Epidermal melanocyte (primary cell): Measurements from ENCODE around the gene PCNX2.

ENCODE experiments used
- DNase-seq: peaks from one replicate; pipeline ENCODE4 v3.0.0; 2011; ENCODE audit warnings: low spot score; ENCODE audit not compliant: insufficient read length

The PCNX2 gene

GRCh38 chr1:232970508-232970907, 325.0 kb downstream of the PCNX2 start:
- no peak for DNase-seq

- DNase-seq, result no peak
Measured at GRCh38 chr1:232969799-232970198, 325.7 kb downstream of the PCNX2 start.

- no peak for DNase-seq
Measured at GRCh38 chr1:232968965-232969364, 326.6 kb downstream of the PCNX2 start.

- DNase-seq, result no peak
Measured at GRCh38 chr1:232968391-232968790, 327.1 kb downstream of the PCNX2 start.

- no peak for DNase-seq
Measured at GRCh38 chr1:232966663-232967062, 328.9 kb downstream of the PCNX2 start.

- no peak for DNase-seq
Measured at GRCh38 chr1:232965912-232966217, 329.7 kb downstream of the PCNX2 start.

GRCh38 chr1:232965124-232965911, 330.2 kb downstream of the PCNX2 start:
- DNase-seq, result no peak

DNA sequence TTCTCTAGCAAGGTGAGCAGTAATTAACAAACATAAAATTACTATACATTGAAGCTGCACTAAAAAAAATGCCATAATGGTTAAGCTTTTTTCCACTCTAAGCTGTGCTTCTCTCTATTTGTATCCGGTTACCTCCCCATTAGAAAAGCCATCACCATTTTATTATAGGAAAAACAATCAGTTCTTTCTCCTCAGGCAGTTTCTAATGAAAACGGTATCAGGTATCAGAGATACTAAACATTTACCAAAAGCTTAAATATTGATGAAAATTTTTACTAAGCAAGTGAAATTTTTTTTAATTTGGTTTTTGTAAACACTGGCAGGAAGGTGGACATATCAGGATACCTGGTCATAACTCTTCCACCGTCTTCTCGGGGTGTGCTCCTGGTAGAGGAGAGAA, 330.9 kb downstream of the PCNX2 start:
- no peak for DNase-seq

DNA sequence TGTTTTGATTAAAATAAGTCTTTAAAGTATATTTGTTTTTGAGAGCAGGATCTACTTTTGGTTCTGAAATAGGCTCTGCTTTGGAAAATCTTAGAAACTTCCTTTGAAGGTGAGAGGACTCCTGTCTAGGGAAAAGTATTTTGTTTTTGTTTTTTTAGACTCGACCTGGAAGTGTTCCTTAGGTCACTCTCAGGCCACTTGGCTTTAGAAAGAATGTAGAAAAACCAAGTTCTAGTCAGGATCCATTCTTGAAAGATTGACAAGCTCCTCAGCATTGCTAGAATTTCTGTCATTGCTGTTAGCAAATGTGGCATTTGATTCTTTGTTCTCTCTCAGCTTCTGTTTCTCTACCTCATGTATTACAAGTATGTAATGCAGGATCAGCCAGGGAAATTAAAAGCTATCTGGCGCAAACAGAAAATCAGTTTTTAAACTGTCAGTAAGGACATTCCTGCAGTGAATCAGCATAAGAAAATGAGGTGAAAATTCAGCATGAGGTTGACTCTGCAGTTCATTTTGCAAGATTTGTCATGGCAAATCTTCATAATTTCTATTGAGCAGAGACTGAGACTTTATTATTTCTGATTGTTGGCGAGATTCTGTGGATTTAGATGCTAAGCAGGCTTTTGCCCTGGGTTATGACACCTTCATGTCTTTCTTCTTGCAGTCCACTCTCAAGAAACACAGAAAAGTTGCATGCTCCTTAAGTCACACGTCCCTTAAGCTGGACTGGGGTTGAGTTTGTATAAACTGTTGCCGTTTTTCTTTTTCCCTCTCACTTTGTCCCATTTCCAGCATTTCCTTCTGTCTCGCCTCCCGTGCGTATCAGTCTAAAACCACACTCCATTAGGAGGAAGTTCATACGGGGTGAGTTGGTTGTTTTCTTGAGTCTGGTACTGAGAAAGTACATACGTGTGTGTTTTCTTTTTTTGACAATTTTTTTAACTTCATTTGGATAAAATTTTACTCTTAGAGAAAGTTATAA, 332.5 kb downstream of the PCNX2 start:
- DNase-seq, result no peak

DNA sequence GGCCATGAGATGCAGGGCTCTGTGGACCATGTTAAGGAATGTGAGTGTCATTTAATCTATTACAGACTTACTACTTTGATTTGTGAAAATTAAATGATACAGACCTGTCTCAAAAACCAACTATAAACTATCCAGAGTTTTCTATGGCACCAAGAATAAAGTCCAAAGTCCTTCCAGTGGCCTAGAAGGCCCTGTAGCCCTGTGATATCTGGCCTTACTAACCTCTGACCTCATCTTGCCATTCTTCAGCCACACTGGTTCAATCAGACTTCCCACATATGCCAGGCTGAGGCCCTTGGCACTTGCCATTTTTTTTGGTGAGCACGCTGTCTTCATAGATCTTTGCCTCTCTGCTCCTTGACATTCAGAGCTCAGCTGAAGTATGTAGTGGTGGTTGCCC, 337.5 kb downstream of the PCNX2 start:
- DNase-seq, result no peak

DNA sequence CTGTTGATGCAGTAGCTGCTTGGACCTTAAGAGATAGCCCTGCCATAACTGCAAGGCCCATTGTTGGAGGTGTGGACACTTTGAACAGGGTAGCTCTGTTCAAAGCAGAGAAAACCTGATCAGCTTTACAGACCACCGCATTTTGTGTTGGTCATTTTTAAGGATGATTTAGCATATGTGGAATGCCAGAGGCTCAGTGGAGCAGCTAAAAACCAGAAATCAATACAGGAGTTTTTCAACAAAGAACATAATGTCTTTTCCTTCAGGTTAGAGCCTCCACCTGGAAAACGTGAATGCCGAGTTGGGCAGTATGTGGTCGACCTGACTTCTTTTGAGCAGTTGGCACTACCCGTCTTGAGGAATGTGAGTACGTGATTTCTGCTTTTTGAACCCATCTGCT, 339.4 kb downstream of the PCNX2 start:
- DNase-seq, result no peak

GRCh38 chr1:232954594-232955365, 340.7 kb downstream of the PCNX2 start:
- no peak for DNase-seq

DNA sequence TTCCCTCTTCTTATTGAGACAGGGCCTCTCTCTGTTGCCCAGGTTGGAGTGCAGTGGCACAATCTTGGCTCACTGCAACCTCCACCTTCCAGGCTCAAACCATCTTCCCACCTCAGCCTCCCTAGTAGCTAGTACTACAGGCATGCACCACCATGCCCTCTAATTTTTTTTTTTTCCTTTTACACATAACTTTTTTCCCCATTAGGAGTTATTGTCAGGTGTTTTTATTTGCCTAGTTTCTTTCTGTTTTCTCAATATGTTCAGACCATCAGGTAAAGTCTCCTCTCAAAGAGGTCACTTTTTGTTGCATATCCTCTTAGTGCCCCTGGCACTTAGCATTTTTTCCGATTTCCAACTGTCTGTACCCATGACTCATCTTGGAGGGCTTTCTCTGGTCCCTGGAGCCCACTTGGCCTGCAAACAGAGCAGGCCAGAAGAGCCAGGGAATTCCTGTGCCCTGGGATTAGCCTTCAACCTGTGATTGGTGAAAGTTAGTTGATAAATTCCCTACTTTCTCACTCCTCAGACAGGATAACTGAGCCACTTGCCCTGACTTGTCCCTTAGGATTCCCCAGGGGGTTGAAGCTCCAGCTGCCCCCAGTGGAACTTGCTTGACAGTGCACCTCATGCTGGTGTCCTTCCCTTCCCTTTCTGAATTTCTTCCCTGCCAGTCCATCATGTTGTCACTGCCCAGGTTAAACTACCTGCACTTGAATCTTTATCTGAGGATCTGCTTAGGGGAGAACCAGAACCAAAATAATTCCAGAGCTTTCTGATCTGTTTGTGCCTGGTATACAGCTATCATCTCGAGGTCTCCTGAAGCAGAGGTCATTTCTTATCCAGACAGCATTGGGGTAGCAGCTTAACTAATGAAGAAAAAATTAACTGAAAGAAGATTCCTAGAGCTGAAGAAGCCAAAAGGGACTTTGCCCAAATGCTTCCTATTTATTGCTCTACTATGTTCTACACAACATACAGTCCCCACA, 342.7 kb downstream of the PCNX2 start:
- DNase-seq, result peak; percentile 34

- DNase-seq, result no peak
Measured at GRCh38 chr1:232951605-232952004, 343.9 kb downstream of the PCNX2 start.

GRCh38 chr1:232951180-232951579, 344.3 kb downstream of the PCNX2 start:
- DNase-seq, result no peak

DNA sequence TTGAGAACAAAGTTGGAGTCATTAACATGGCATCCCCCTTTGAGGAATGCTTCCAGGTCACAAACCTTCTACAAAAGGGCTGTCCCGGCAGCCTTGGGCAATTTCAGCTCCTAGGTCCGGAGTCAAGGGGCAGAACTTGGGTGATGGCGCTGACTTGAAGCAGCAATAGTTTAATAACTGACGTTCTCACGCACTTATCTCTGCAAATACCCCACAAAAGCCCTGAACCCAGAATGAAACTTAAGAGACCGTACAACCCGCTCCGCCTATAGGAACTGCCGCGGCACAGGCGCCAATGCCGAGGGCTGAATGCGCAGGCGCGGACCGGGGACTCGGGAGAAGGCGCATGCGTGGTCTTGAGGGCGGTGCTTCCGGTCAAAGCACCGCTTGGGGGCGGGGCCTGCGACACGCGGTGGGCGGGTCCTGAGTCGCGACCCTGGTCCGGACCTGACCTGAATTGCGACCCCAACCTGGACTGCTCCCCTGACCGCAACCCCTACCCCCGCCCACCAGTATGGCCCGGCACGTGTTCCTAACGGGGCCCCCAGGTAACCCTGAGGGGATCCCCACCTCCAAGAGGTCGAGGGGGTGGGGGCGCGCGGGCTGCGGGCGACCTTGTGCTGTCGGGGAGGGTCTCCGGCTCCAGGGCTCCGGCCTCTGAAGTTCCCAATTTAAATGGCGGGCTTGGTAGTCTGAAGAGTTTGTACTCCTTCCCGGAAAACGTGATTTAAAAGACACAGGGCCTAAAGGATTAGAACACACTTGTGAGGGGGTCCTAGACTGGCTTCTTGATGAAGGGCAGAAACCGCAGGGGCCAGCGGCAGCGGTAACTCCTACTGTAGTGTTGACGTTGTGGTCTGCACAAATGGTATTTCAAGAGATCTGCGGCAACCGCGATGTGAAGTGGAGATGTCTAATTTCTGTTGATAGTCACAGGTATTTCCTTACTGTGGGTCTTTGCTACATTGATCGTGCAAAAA, 345.0 kb downstream of the PCNX2 start, which contains the start of gene NTPCR:
TSS of gene NTPCR (plus strand) at position 415 of the 980 bp plus-strand sequence. CDS start at position 515, 100 bp downstream.
- peak; percentile 94 for DNase-seq

- no peak for DNase-seq
Measured at GRCh38 chr1:232949636-232950196, 345.8 kb downstream of the PCNX2 start.

- DNase-seq, result no peak
Measured at GRCh38 chr1:232944347-232944746, 351.2 kb downstream of the PCNX2 start.
